ENCODE results near the gene MRPL54. TPM values are rescaled to one million over a fixed set of nuclear protein-coding genes. Genes with fewer than 3 reads are reported as not detected.

The MRPL54 gene
- total RNA-seq, 3 donors from 2014 or later (not counting 1 experiment from before 2014, with no cell fraction given), result 54.1 to 60.5 (median 55.5) TPM

- no peak for ATAC-seq
Measured at GRCh38 chr19:3816566-3817218, 54.2 kb downstream of the MRPL54 start.

More at GRCh38 chr19:3816566-3817218, 54.2 kb downstream of the MRPL54 start:
- Mint-ChIP-seq H3K27me3 (ENCODE audit: low read depth in 2 of 2) (no peaks in the 10 kb centered on the region), H3K4me3 (no peak overlapping the region), H3K36me3 (no peaks in the 10 kb centered on the region), H3K9me3 (no peaks in the 10 kb centered on the region), H3K4me1 (peaks cover 39 to 58% of the 10 kb centered on the region in 2 donors), H3K27ac (peak overlapping the region in 1 of 2 donors; percentile 11)
- no peak for DNase-seq
- Histone ChIP-seq H3K36me3 (ENCODE audit: control insufficient read depth, insufficient read depth, low read length) (no peaks in the 10 kb centered on the region), H3K4me1 (ENCODE audit: control insufficient read depth, insufficient read depth, low read length) (peaks cover 58% of the 10 kb centered on the region), H3K27me3 (ENCODE audit: control insufficient read depth, insufficient read depth, low read length) (no peaks in the 10 kb centered on the region), H3K9me3 (ENCODE audit: control insufficient read depth, insufficient read depth, low read length) (no peaks in the 10 kb centered on the region), H3K4me3 (ENCODE audit: low read length) (no peak overlapping the region), H3K27ac (ENCODE audit: low read length) (no peak overlapping the region)
- 96% methylated on average over 45 of the region's 45 CpGs for WGBS (ENCODE audit: insufficient coverage)
- intact Hi-C loops (cut with micrococcal nuclease), result no loop called here
- TF ChIP-seq CTCF (IDR thresholded peaks at IDR 0.05), result no peak

Other genes starting within 250 kb of the MRPL54 start
- gene TEKTIP1, start 223.5 kb upstream of the MRPL54 start, total RNA-seq, result 10 to 100 TPM in 1 of 3 donors, 1 to 10 TPM in 2; 5.9 to 11.6 (median 6.4) TPM
- 10 to 100 TPM; 29.8 to 34.5 (median 33.6) TPM for gene MFSD12, start 205.1 kb upstream of the MRPL54 start, total RNA-seq
- 10 to 100 TPM; 45.8 to 57.5 (median 52.1) TPM for gene HMG20B, start 189.7 kb upstream of the MRPL54 start, total RNA-seq
- under 1 TPM; 0.28 to 0.66 (median 0.56) TPM for gene GIPC3, start 177.2 kb upstream of the MRPL54 start, total RNA-seq
- gene TBXA2R, start 155.8 kb upstream of the MRPL54 start, total RNA-seq, result 1 to 10 TPM; 1.4 to 2.1 (median 2.1) TPM
- 10 to 100 TPM; 33.6 to 42.2 (median 40.8) TPM for gene CACTIN, start 135.9 kb upstream of the MRPL54 start, total RNA-seq
- 10 to 100 TPM; 35.0 to 49.2 (median 36.8) TPM for gene PIP5K1C, start 62.2 kb upstream of the MRPL54 start, total RNA-seq
- gene TJP3, start 54.3 kb upstream of the MRPL54 start, total RNA-seq, result 1 to 10 TPM; 1.1 to 2.9 (median 1.3) TPM
- gene APBA3, start 990 bp upstream of the MRPL54 start, total RNA-seq, result 10 to 100 TPM; 39.9 to 53.6 (median 43.8) TPM
- gene RAX2, start 9.5 kb downstream of the MRPL54 start, total RNA-seq, result not detected
- 100 to 1,000 TPM; 269 to 353 (median 317) TPM for gene MATK, start 23.7 kb downstream of the MRPL54 start, total RNA-seq
- 1 to 10 TPM; 1.6 to 4.4 (median 1.7) TPM for gene ZFR2, start 106.4 kb downstream of the MRPL54 start, total RNA-seq
- gene ATCAY, start 118.0 kb downstream of the MRPL54 start, total RNA-seq, result not detected
- not detected for gene NMRK2, start 170.4 kb downstream of the MRPL54 start, total RNA-seq
- gene DAPK3, start 208.4 kb downstream of the MRPL54 start, total RNA-seq, result 10 to 100 TPM; 54.3 to 66.4 (median 58.1) TPM
- 1,000 to 10,000 TPM; 1,302 to 1,442 (median 1,437) TPM for gene EEF2, start 222.8 kb downstream of the MRPL54 start, total RNA-seq
- gene PIAS4, start 245.1 kb downstream of the MRPL54 start, total RNA-seq, result 10 to 100 TPM; 25.4 to 39.4 (median 26.8) TPM